ENCODE results near the gene CBX6.

CBX6 gene

DNA sequence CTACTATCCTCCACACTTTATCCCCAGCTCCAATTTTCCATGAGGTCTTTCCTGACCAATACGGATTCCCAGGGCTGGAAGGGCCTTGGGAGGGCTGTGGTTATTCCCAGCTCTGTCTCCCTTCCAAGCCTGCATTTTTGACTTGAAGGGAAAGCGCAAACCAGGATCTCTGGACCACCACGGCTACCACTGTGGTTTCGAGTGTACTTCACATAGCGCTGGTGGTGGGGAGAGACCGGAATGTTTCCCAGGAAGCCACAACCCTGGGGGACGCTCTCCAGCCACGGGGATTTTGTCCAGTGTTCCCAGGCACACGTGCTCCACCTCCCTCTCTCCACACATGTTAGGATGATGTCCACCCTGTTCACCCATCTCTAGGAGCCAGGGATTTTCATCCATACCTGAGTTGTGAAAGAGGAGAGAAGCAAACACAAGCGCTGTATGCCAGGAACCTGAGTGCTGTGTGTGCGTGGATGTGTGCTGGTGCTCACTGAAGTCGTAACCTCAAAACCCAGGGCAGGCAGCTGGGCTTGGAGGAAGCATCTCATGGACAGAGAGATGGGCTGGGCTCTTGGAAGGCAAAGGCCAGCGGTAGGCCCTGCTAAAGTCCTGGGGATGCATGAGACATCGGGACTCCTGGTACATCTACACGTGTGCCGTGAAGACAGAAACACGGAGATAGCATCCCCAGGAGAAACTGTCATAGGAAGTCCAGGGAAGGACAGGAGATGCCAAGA lies 26.8 kb downstream of the CBX6 start:
- Histone ChIP-seq H3K4me1 (ENCODE audit: insufficient read depth, low read length, poor library complexity, severe bottlenecking) (peaks cover 11% of the 10 kb centered on the region), H3K9me3 (ENCODE audit: insufficient read depth, low read depth, low read length) (no peaks in the 10 kb centered on the region), H2AFZ (ENCODE audit: low read length) (no peak overlapping the region), H3K4me3 (ENCODE audit: low read length, poor library complexity, severe bottlenecking) (no peak overlapping the region), H4K20me1 (ENCODE audit: insufficient read depth, low read length, poor library complexity, severe bottlenecking) (no peaks in the 10 kb centered on the region), H3K9me2 (replicated peaks; ENCODE audit: low read depth, low read length) (no peaks in the 10 kb centered on the region), H3K79me2 (ENCODE audit: insufficient read depth, low read length) (0 out of 2 replicates have a peak, but pooled peaks cover 6% of the 10 kb centered on the region), H3K4me2 (ENCODE audit: low read depth, low read length, poor library complexity, severe bottlenecking) (no peak overlapping the region), H3K9ac (ENCODE audit: low read depth, low read length, poor library complexity, severe bottlenecking) (no peak overlapping the region), H3K27me3 (ENCODE audit: insufficient read depth, low read length, poor library complexity, severe bottlenecking) (peaks cover 6% of the 10 kb centered on the region), H3F3A (ENCODE audit: low read depth) (no peaks in the 10 kb centered on the region), H3K36me3 (ENCODE audit: insufficient read depth, low read length) (no peaks in the 10 kb centered on the region)
- TF ChIP-seq EZH2phosphoT487 (IDR thresholded peaks at IDR 0.05; ENCODE audit: borderline replicate concordance) (no peak), CTCF (conservative IDR thresholded peaks at IDR 0.05; ENCODE audit: low read length) (no peak)

DNA sequence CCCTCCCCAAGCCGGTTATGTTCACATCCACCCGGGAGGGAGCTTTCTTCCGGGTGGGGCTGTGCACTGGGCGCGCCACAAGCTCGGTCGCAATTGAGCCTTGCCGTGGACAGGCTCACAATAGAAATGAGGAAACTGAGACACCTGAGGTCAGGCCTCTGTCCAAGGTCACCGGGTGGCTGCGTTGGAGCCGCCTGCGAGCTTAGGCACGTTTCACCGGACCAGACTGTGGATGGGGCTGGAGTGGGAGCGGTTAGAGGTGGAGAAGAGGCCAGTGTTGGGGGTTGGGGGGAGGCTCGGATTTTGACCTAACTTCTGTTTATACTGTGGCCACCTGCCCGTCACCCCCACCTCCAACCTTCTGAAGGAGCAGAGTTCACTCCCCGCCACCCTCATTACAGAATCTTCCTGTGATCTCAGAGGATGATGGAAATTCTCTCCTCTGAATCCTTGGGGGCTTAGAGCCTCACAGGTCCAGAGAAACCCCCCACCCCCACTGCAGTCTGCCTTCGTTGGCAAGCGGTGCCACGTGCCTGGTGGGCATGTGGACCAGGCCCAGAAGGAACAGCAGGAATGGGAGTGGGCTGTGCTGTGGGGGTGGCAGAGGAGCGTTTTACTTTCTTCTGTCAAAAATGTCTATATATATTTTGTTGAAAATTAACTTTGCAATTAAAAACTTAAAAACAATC lies 27.6 kb downstream of the CBX6 start:
- H3K36me3 ChIP-seq (ENCODE audit: insufficient read depth, low read length) = no peaks in the 10 kb centered on the region
- peak overlapping the region; percentile 41; the same call in 1 of the 2 replicates for H2AFZ ChIP-seq (ENCODE audit: low read length)
- peak overlapping the region; percentile 61 for H3K4me2 ChIP-seq (ENCODE audit: low read depth, low read length, poor library complexity, severe bottlenecking)
- H3K79me2 ChIP-seq (ENCODE audit: insufficient read depth, low read length) = 0 out of 2 replicates have a peak, but pooled peaks cover 6% of the 10 kb centered on the region
- H3K9ac ChIP-seq (ENCODE audit: low read depth, low read length, poor library complexity, severe bottlenecking) = no peak overlapping the region
- H3K4me3 ChIP-seq (ENCODE audit: low read length, poor library complexity, severe bottlenecking) = peak overlapping the region; percentile 56
- H3K27me3 ChIP-seq (ENCODE audit: insufficient read depth, low read length, poor library complexity, severe bottlenecking) = peaks cover 6% of the 10 kb centered on the region
- no peaks in the 10 kb centered on the region for H3K9me2 ChIP-seq (replicated peaks; ENCODE audit: low read depth, low read length)
- no peaks in the 10 kb centered on the region for H3K9me3 ChIP-seq (ENCODE audit: insufficient read depth, low read depth, low read length)
- no peaks in the 10 kb centered on the region for H4K20me1 ChIP-seq (ENCODE audit: insufficient read depth, low read length, poor library complexity, severe bottlenecking)
- H3K4me1 ChIP-seq (ENCODE audit: insufficient read depth, low read length, poor library complexity, severe bottlenecking) = peaks cover 11% of the 10 kb centered on the region
- TF ChIP-seq EZH2phosphoT487 (IDR thresholded peaks at IDR 0.05; ENCODE audit: borderline replicate concordance) (no peak), CTCF (conservative IDR thresholded peaks at IDR 0.05; ENCODE audit: low read length) (no peak)
- H3F3A ChIP-seq (ENCODE audit: low read depth) = no peaks in the 10 kb centered on the region

GRCh38 chr22:38843657-38844314 lies 28.2 kb downstream of the CBX6 start, which contains the start of gene NPTXR:
TSS of gene NPTXR (minus strand) at chr22:38844028.
- Histone ChIP-seq H3K9me2 (replicated peaks; ENCODE audit: low read depth, low read length) (no peaks in the 10 kb centered on the region), H3F3A (ENCODE audit: low read depth) (no peaks in the 10 kb centered on the region), H3K4me3 (ENCODE audit: low read length, poor library complexity, severe bottlenecking) (peak within 1 kb of the TSS; percentile 69), H3K36me3 (ENCODE audit: insufficient read depth, low read length) (no peaks in the 10 kb centered on the region), H3K9ac (ENCODE audit: low read depth, low read length, poor library complexity, severe bottlenecking) (no peak within 1 kb of the TSS), H3K9me3 (ENCODE audit: insufficient read depth, low read depth, low read length) (no peaks in the 10 kb centered on the region), H3K4me2 (ENCODE audit: low read depth, low read length, poor library complexity, severe bottlenecking) (peak within 1 kb of the TSS; percentile 61), H2AFZ (ENCODE audit: low read length) (peak within 1 kb of the TSS; percentile 41; the same call in 1 of the 2 replicates), H3K4me1 (ENCODE audit: insufficient read depth, low read length, poor library complexity, severe bottlenecking) (peaks cover 11% of the 10 kb centered on the region), H3K27me3 (ENCODE audit: insufficient read depth, low read length, poor library complexity, severe bottlenecking) (peaks cover 6% of the 10 kb centered on the region), H4K20me1 (ENCODE audit: insufficient read depth, low read length, poor library complexity, severe bottlenecking) (no peaks in the 10 kb centered on the region), H3K79me2 (ENCODE audit: insufficient read depth, low read length) (0 out of 2 replicates have a peak, but pooled peaks cover 6% of the 10 kb centered on the region)
- no peak for TF ChIP-seq CTCF (conservative IDR thresholded peaks at IDR 0.05; ENCODE audit: low read length)
- no peak for TF ChIP-seq EZH2phosphoT487 (IDR thresholded peaks at IDR 0.05; ENCODE audit: borderline replicate concordance)

Measured in Loucy (cell line).